LHCN-M2 (cell line): Measurements from ENCODE around the gene GOLGA3. TPM values are rescaled to one million over a fixed set of nuclear protein-coding genes. Genes with fewer than 3 reads are reported as not detected.
"Not testable (repeated sequence)": the region's sequence is repeated elsewhere in the genome, so short reads cannot be mapped to it uniquely, and the experiment has no call there.

ENCODE experiments used
- DNase-seq: peaks from one replicate; pipeline ENCODE4 v3.0.0-alpha.2; 2012; ENCODE audit warnings: low read depth
- total RNA-seq: library from RNA; depleted of rRNA; stranded (reverse); fragments of >200 nt; gene quantifications from 2 replicates; pipeline ENCODE4 v1.2.3, GENCODE V29; 2014

Gene GOLGA3
- total RNA-seq, 1 experiment from 2014 or later: 64.2 TPM

DNA sequence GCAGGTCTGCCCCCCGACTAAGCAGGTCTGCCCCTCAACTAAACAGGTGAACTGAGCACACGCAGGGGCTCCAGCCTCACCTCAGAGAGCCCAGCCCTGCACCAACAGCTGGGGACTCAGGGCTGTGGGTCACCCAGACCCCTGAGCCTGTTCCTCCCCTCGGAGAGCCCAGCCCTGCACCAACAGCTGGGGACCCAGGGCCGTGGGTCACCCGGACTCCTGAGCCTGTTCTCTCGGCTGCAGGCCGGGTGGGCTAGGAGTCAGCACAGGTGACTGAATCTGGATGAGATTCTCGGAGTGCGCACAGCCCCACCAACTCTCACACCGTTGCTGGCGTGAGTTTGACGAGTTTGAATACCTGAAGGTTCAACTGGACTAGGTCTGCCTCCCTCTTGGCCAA lies 46.7 kb downstream of the GOLGA3 start:
- DNase-seq: no peak

DNA sequence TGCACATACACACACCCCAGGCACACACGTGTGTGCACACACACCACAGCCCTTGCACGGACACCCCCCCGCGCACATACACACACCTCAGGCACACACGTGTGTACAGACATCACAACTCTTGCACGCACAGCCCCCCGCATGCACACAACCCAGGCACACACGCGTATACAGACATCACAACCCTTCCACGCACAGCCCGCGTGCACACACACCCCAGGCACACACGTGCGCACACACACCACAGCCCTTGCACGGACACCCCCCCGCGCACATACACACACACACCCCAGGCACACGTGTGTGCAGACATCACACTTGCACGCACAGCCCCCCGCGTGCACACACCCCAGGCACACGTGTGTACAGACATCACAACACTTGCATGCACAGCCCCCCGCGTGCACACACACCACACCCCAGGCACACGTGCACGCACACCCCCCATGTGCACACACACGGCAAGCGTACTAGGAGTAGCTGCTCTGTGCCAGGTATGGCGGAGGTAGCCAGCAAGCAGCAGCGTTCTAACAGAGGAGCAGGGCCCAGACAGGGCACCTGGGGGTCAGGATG lies 48.8 kb downstream of the GOLGA3 start:
- no peak for DNase-seq

DNA sequence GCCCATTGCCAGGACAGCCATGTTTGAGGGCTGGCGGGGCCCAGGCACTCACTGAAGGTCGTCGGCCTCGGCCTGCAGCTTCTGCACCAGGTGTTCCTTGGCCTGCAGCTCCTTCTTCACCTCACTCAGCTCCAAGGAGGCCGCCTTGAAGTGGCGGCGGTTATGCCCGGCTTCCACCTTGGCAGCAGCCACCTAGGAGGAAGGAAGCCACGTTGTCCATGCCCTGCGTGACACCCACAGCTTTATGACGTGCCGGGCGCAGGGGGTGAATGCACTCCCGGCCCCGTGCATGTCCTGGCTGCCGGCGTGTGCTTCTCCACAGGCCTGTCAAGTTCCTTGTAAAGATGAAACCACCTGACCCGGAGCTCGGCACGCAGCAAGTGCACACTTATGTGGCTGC lies 51.1 kb downstream of the GOLGA3 start:
- DNase-seq: no peak

DNA sequence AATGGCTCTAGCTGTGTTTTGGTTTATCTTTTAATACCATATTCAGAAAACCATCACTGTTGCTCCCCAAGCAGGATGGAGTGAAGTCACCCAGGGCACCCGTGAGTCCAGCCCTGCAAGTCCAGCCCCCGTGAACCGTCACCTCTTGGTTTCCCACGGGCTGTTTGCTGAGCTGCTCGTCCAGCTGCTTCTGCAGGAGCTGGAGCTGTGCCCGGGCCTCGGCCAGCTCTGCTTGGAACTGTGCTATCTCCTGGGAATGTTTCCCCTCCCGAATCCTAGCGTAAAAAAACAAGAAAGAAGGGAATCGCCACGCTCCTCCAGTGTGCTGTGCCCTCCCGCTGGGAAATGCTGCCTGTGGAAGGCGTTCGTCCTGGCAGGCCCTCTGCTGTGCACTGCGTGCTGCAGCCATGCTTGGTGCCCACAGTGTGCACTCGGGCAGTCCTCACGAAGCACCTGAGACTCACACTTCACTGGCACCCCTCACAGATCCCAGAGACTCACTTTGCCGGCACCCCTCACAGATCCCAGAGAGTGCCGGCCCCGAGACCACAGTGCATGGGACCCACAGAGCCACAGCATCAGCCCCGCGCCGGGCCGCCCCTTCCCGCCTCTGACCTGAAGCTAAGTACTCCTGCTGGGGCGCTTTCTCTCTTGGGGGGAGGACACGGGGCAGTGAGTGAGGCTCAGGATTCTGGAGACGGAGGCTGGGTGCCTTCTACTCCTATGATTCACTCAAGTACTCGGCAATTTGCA lies 51.7 kb downstream of the GOLGA3 start:
- peak; percentile 56 for DNase-seq

DNA sequence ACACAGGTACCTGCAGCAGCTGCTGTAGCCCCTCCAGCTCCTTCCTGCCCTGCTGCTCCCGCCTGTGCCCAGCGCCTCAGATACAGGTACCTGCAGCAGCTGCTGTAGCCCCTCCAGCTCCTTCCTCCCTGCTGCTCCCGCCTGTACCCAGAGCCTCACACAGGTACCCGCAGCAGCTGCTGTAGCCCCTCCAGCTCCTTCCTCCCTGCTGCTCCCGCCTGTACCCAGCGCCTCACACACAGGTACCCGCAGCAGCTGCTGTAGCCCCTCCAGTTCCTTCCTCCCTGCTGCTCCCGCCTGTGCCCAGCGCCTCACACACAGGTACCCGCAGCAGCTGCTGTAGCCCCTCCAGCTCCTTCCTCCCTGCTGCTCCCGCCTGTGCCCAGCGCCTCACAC lies 52.4 kb downstream of the GOLGA3 start:
- DNase-seq: not testable (repeated sequence)

DNA sequence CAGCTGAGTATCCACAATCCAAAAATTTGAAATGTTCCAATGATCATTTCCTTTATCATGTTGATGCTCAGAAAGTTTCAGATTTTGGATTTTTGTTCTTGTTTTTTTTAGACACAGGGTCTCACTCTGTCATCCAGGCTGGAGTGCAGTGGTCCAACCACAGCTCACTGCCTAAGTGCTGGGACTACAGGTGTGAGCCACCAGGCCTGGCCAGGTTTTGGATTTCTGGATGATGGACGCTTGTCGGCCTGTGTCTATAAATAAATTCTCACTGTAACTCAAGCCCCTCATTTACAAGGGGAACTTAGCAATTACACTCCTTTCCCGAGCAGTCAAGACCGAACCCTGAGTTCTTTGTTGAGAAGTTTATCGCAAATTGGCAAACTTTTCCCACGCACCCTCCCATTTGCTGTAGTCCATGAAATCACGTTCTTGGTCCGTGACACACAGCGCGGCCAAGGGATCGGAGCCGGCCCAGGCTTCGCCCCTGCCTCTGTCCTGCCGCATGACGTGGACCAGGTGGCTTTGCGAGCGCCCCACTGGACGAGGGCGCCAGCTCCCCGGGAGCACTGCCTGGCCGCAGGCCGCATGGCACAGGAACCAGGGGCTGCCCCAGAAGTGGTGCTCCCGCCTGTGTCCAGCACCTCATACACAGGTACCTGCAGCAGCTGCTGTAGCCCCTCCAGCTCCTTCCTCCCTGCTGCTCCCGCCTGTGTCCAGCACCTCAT lies 53.0 kb downstream of the GOLGA3 start:
- no peak for DNase-seq

DNA sequence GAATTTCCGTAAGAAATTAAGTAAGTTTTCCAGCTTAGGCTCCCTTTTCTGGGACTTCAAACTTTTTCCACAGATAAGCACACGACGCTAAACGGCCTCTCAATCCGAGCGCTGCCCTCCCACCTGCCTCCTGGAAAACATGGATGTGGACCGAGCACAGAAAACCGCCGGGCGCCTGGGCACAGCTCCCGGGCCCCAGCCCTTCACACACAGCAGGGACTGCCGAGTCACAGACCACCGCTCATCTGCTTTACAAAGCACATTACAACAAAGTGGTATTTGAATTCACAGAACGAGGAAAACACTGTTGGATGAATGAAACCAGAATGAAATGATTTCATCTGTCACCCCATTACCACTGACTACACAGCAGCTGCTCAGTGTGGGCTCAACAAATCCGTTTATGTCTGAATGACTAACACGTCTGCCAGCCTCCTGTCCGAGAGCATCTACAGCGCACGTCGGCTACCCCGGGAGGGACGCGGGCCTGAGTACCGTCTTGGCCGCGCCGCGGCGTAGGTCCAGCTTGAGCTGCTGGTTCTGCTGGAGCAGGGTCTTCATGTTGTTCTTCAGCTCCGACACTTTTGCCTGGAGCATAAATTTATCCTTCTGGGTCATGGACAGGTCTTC lies 53.9 kb downstream of the GOLGA3 start:
- DNase-seq: peak; percentile 41

DNA sequence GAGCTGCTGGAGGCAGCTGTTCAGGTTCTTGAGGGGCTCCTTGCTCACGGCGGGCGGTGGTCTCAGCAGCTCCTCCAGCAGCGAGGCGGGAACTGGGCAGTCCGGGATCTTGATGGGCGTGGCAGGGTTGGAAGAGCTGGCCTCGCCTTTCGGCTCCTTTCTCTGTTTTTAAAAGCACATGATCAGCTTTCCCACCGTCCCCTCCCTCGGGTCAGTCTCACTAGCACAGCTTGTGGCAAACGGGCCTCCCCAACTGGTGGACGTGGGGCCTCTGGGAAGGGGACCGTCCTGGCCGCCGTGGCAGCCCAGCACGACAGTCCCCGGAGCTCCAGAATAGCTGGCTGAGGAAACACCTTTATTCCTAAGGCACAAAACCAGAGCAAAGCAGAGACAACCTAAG lies 54.5 kb downstream of the GOLGA3 start:
- DNase-seq: no peak

DNA sequence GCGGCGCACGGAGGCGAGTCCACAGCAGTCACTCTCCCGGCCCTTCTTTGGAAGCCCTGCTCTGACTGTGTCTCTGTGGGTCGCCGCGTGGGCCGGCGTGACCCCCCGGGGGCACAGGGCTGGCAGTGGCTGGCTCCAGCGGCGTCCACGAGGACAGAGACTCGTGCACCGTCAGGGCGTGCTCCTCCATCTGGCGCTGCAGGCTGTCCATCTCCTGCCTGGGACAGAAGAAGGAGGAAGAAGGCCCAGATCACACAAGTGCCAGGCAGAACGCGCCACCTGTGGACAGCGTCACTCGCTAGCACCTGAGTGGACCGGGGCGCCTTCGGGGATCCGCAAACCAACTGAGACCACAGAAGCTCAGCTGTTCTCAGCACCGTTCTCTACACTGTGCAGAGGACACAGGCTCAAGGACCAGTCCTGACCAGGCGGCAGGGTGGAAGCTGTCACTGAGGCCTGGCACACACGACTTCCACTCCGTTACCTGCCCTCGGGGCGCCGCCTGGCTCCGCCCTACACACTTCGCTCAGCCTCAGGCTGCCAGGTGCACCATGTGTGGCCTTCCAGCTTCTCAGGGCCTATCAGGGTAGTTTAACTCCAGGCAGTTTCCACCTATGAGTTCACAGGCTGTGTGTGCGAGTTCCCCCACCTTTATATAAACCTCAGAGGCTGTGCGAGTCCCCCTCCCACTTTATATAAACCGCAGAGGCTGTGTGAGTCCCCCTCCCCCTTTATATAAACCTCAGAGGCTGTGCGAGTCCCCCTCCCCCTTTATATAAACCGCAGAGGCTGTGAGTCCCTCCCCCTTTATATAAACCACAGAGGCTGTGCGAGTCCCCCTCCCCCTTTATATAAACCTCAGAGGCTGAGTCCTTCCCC lies 55.4 kb downstream of the GOLGA3 start:
- DNase-seq: no peak

DNA sequence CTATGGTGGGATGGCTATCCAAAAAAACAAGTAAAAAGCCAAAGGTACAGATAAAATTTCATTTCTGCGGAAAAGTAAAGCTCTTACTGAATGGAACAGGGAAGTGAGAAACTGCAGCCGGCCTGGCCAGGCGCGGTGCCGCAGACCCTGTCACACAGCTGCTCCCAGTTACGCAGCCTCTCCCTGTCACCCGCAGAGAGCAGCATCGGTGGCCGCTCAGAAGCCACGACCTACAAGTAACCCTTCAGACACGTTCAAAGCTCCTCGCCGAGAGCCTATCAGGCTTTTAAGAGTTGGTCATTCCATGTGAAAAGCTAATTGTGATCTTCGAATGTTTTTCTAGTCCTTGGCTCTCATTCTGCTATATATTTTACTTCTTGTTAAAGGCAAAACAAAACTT lies 56.1 kb downstream of the GOLGA3 start:
- DNase-seq: no peak

DNA sequence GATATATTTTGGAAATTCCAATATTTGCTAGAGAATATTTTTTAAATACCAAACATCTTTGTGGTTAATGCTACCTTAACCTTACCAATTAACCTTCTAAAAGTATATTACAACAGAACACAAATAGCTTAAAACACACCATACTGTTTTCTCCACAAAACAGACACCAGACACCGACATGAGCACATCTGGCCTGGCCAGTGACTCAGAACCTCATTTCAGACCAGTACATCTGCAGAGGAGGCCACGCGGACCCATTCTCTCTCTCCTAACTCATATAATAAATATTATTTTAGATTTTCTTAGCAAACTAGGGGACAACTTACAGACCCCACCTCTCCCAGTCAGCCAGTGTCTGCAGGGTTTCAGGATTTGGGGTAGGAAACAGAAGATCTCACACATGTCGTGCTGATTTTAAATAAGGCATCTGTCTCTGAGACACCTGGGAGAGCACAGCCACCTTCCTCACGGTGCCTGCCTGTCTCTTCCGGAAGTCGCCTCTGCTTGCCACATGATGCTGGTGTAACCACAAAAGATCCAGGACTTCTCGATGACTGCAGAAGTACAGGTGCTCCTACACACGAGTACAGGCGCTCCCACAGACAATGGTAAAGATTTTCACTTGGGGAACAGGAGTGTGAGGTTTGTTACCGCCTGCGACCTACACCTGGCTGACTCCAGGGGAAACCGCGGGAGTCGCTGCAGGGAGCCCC lies 57.4 kb downstream of the GOLGA3 start:
- DNase-seq: no peak

DNA sequence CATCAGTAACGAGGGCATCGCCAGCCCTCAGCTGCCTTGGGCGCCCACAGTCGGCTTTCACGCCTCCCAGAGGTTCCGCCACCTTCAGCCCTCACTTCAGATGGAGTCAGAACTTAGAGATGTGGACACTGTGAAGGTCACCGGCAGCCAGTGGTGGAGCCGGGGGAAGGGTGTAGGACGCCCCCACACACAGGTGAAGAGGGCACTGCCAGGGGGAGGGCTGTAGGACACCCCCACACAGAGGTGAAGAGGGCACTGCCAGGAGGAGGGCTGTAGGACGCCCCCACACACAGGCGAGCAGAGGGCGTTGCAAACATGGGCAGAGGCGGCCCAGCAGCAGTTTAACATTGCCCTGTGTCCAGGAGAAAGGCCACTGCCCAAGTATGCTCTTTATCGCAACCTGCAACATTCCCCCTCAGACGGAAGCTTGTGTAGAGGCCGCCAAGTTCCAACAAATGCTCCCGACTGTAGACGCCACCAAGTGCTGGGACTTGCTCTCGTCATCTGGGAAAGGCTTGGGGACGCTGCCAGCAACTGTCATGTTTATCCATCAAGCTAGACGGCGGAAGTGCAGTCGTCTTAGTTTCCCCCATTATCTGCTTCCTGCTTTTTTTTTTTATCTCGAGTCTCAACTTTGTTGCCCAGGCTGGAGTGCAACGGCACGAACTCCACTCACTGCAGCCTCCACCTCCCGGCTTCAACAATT lies 62.1 kb downstream of the GOLGA3 start:
- peak; percentile 21 for DNase-seq

DNA sequence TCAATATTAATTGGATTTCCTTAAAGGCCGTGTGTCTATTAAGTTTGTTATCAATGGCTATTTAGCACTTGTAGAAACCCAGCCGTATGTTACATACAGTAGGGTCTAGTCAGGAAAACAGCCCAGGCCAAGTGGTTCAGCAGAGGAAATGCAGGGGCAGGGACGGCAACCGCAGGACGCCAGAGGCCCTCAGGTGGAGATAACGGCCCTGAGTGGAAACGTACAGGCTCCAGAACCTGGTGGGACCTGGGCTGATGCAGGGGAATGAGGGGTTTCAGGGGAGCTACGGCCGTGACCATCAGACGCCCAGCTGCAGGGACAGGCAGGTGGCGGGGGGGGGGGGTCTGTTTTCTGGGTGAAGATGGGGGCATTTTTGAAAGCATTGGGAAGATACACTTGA lies 63.3 kb downstream of the GOLGA3 start:
- DNase-seq: no peak

DNA sequence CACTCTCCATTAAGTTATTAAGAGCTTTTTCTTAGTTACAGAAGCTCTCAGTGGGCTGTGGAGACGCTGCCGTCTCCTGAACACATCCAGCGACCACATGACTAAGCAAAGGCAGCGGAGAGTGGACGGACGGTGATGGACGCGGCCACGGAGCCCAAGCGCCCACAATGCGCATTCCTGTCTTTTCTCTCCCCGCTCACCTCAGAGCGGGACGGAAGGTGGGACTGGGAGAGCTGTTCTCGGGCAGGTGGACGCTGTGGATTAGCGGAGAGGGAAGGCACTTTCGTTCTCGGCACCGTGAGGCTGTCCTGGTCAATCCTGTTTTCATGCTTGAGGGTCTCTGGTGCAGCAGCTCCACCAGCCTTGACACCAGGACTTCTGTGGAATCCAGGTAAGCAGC lies 64.4 kb downstream of the GOLGA3 start:
- DNase-seq: no peak

DNA sequence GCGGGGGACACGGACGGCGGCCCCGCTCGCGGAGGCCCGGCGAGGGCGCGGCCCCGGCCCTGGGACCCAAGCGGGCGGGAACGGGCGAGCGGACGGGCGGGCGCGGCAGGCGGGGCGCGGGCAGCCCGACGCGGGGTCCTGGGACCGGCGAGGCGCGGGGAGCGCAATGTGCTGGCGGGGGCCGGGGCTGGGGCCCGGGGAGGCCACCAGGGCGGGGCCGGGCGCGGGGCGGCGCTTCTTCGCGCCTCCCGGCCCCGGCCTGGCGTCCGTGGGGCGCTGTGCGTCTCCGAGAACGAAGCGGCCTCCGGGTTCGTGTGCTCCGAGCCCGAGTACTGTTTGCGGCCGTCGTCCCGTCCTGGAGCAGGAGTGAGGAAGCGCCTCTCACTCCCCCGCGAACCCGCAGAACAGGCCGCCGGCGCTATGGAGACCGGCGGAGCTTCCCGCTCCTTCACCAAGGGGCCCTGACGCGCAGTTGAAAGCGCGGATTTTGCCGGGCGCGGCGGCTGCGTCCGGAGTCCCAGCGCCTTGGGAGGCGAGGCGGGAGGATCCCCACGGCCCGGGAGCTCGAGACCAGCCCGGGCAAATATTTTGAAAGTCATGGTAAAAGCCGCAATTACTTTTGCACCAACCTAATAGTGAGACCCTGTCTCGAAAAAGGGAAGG lies 66.6 kb downstream of the GOLGA3 start:
- peak; percentile 84 for DNase-seq

DNA sequence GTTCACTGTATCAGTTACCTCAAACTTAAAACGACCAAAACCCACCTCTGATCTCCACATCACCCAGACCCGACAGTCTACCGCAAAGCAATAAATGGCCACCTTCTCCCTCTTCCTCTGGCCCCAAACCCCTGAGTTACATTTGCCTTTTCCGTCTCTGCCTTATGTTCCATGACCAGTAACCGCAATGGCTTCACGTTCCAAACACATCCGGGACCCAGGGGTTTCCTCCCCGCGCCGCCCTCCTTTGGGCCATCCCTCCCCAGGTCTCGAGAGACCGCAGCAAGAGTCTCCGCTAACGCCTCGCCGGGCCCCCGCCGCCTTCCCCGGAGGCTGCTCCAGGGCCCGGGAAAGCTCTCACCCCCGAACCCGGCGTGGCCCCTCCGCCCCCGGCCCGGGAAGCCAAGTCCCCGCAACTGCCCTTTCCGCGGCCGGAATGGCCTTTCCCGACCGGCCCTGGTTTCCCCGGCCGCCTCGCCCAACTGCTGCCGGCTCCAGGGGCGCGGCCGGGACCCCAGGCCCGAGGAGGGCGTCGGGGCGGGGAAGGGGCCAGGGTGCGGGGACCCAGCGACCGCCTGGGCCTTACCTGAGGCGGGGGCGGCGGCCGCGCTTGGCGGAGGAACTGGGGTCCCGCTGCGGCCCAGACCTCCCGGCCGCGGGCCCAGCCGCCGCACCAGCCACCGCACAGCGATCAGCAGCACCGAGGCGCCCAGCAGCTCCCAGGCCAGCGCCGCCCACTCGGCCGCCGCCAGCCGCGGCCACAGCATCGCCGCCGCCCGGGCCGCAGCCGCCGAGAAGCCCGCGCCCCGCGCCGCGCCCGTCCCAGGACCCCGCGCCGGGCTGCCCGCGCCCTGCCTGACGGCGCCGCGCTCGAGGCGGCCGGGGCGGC lies 67.4 kb downstream of the GOLGA3 start, which contains the start of gene ANKLE2:
Gene ANKLE2 (minus strand): TSS at position 801 of the 889 bp plus-strand sequence. CDS start 34 bp downstream, at position 767.
- peak; percentile 68 for DNase-seq

DNA sequence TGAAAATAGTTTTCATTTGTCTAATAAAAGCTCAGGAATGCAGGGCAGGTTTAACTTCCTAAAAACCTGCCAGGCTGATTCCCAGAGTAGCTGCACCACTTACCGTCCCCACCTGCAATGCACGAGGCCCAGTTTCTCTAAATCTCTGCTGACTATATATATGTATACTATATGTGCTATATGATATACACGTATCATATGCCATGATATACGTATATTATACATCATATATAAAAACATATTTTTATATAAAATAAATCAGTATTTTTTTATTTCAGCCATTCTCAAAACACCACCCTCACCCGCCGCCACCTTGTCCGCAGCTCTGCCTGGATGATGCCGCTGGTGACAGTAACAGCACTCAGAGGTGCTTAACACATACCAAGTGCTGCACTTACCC lies 69.3 kb downstream of the GOLGA3 start:
- no peak for DNase-seq

DNA sequence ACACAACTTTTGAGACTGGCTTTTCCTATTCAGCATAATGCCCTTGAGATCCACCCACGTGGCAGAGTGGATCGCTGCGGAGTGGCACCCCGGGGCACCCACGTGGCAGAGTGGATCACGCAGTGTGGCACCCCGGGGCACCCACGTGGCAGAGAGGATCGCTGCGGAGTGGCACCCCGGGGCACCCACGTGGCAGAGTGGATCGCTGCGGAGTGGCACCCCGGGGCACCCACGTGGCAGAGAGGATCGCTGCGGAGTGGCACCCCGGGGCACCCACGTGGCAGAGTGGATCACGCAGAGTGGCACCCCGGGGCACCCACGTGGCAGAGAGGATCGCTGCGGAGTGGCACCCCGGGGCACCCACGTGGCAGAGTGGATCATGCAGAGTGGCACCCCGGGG lies 69.8 kb downstream of the GOLGA3 start:
- DNase-seq: not testable (repeated sequence)
